IPS DF 4.7 (cell line): ENCODE data around the gene OR13J1.

Experiments
- DNase-seq: peaks from one replicate; pipeline ENCODE4 v3.0.0-alpha.2; 2013; ENCODE audit warnings: low spot score; ENCODE audit errors: extremely low read depth

OR13J1 gene

GRCh38 chr9:35834260-35835215 is 35.7 kb downstream of the OR13J1 start:
- no peak for DNase-seq

GRCh38 chr9:35832814-35833213 is 37.4 kb downstream of the OR13J1 start:
- DNase-seq = no peak

- no peak for DNase-seq
Observed at GRCh38 chr9:35831040-35831439, 39.2 kb downstream of the OR13J1 start.

GRCh38 chr9:35829764-35830096 is 40.5 kb downstream of the OR13J1 start:
- no peak for DNase-seq

DNA sequence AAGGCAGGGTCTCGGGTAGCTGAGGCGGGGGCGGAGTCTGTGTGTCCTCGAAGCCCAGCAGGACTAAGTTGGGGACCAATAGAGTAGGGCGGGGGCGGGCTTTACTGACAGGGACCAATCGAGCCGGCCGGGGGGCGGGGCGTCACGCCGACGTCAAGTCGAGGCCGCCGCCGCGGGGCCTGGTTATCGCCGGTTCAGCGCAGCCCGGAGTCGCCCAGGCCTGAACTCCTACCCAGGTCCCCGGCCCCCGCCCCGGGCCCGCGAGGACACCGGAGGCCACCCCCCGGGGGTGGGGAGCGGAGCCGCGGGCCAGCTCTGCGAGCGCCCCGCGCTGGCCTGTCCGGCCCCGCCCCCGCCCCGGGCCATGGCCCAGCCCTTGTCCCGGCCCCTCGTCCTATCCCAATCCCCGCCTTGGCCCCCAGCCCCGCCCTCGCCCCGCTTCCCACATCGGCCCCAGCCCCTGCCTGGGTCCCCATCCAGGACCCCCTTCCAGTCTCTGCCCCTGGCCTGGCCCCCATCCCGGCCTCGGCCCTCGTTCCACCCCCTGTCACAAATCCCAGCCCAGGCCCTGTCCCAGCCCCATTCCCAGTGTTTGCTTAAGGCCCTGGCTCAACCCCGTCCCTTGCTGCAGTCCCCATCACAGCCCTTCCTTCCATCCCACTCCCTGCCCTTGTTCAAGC is 41.0 kb downstream of the OR13J1 start, which contains the start of gene TMEM8B:
TSS of gene TMEM8B (plus strand) at position 145 of the 680 bp plus-strand sequence. CDS start at position 365, 220 bp downstream.
- no peak for DNase-seq

GRCh38 chr9:35828716-35829083 is 41.5 kb downstream of the OR13J1 start, which contains the start of gene FAM221B:
Gene FAM221B (minus strand): TSS chr9:35828732. CDS start chr9:35826161, 2,571 bp downstream.
- DNase-seq = no peak

DNA sequence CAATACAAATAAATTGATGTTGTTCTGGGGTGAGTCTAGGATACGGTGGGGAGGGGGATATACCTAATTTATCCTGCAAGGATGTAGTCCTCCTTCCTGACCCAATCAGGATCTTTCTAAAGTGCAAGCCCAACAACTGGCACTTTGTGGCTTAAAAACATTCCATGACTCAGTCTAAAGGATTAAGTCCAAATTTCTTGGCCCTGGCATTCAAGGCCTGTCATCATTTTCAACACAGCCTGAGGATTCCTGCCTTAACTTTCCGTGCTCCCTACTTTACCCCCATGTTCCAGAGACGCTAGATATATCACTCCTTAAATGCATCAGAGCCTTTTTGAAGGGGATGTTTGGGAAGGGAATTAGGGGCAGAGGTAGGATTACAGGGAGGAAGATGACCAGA is 42.7 kb downstream of the OR13J1 start:
- no peak for DNase-seq

GRCh38 chr9:35826071-35826701 is 44.0 kb downstream of the OR13J1 start:
- no peak for DNase-seq

DNA sequence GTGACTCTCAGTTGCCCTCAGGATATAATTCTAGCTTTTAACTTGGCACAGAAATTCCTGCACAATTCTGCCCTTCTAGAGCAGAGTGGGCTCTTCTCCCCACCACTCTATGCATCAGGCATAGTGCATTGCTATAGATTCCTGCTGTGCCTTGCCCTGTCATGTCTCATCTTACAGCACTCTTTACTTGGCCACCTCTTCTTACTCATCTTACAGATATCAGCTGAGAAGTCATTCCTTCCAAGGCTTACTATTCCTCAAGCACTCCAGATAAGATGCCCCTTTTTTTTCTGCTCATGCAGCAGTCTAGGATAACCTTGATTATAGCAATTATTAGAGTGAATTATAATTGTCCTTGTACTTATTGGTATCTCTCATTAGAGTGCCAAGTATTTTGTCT is 47.3 kb downstream of the OR13J1 start:
- no peak for DNase-seq

GRCh38 chr9:35820076-35820475 is 50.1 kb downstream of the OR13J1 start:
- DNase-seq = no peak
